GM19193 (cell line): ENCODE measurements around the gene MRGPRD.

Source experiments
- POLR2A ChIP-seq: IDR thresholded peaks from 4 replicates; pipeline ENCODE4 v1.6.1; 2011; ENCODE audit not compliant: insufficient read depth, insufficient read length; ENCODE audit errors: extremely low read depth

MRGPRD gene

GRCh38 chr11:68980776-68981065 is at the start of gene MRGPRD:
Gene MRGPRD, minus strand, starts transcription at chr11:68980986. Its CDS starts 0 bp downstream, at chr11:68980986.
- no peak for TF ChIP-seq POLR2A

DNA sequence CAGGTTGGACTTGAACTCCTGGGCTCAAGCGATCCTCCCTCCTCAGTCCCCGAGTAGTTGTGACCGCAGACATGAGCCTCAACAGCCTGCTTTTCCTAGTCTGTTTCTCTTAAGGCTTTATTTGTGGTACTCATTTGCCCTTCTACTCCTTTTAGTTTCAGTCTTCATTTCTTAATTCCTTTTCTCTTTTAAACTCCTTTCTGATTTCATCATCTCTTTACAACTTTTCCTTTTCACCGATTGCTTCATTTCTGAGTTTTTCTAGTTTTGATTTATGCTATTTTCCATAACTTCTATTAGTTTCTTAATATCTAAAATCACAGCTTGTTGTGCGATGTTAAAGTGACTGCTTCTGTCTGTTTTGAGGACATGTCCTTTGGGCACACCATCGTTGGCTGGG is 49.5 kb upstream of the MRGPRD start:
- no peak for TF ChIP-seq POLR2A

- no peak for TF ChIP-seq POLR2A
These were observed 47.1 kb upstream of the MRGPRD start for GRCh38 chr11:69027704-69028372.

- TF ChIP-seq POLR2A: no peak
These were observed 43.7 kb upstream of the MRGPRD start for GRCh38 chr11:69024509-69024908.

GRCh38 chr11:69022260-69022659 is 41.5 kb upstream of the MRGPRD start:
- TF ChIP-seq POLR2A: no peak

DNA sequence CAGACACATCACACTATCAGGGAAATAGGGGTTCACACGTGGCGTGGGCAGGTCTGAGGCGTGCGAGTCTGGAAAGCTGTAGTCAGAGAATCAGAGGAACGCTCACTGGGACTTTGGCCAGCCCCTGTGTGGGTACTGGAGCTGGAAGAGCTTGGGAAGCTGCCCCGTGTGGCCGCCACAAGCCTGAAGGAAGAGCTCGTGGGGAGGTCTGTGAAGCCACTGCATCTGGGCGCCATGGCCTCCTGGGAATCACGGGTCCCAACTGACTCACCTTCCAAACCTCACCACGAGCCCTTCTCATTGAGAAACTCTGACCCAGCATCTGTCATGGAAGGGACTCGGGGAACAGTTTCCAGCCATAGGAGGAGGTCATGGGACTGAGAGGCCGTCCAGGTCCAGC is 38.1 kb upstream of the MRGPRD start:
- TF ChIP-seq POLR2A: no peak

GRCh38 chr11:69017951-69018350 is 37.2 kb upstream of the MRGPRD start:
- TF ChIP-seq POLR2A: no peak

DNA sequence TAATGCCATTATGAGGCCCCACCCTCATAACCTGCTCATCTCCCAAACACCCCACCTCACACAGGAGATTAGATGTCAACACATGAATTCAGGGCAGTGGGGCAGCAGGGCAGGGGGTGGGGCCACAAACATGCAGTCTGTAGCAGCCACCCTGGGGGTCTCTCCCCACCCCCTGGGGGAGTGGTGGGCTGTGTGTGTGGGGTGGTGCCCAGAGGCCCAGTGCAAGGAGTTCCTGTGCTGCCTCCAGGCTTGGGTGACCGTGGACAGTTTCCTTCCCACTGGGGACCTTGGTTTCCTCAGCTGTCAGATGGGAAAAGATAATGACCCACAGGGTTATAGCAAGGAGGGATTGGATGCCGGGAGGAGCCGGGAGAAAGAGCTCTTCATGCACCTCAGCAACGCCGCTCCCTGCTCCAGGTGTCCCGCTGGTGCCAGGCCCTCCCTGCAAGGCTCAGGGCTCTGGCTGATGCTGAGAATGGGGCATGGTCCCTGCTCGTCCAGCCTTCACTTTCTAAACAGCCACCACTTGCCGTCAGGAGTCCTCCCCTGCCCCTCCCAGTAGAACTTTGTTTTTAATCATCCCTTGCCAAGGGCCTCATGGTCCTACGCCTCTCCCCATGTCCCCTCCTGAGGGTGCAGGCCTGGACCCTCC is 34.2 kb upstream of the MRGPRD start:
- TF ChIP-seq POLR2A: no peak

- no peak for TF ChIP-seq POLR2A
These were observed 33.5 kb upstream of the MRGPRD start for GRCh38 chr11:69014084-69014851.

GRCh38 chr11:69013009-69013951 is 32.5 kb upstream of the MRGPRD start, which contains the start of gene MRGPRF:
Gene MRGPRF, minus strand, starts transcription at chr11:69013246. Its CDS starts 3,345 bp downstream, at chr11:69009901.
- TF ChIP-seq POLR2A: no peak

- no peak for TF ChIP-seq POLR2A
These were observed 31.6 kb upstream of the MRGPRD start for GRCh38 chr11:69012092-69013008.

DNA sequence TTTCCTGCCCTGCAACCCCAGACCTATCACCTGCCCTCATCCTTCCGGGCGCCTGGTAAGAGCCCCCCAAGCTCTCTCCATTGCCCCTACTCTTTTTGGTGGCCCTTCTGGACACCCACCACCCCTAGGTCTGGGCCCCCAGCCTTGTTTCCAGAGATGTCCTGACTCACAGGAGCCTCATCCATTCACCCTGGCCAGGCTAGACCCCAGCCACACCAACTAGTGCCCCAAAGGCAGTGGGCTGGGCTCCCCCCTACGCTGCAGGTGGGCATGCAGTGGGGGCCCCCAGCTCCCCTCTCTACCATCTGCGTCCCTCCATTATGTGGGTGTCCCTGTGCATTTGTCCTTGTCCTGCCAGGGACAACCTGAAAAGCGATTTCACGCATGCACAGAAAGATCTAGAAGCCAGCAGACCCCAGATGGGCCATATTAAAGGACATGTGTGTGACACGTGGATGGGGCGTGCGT is 30.9 kb upstream of the MRGPRD start:
- no peak for TF ChIP-seq POLR2A

- no peak for TF ChIP-seq POLR2A
These were observed 30.3 kb upstream of the MRGPRD start for GRCh38 chr11:69010964-69011623.
